ENCODE results near the gene CANX.

Gene CANX

GRCh38 chr5:179773686-179774040, 74.9 kb downstream of the CANX start:
- Histone ChIP-seq H3K9me3 (ENCODE audit: control insufficient read depth in 1 of 2, low read length in 2 of 2) (no peaks in the 10 kb centered on the region), H3K36me3 (ENCODE audit: control insufficient read depth in 1 of 2, insufficient read depth in 2 of 2, low read length in 2 of 2) (peaks cover 54 to 89% of the 10 kb centered on the region in 2 donors), H3K4me1 (ENCODE audit: control insufficient read depth in 1 of 2, insufficient read depth in 2 of 2, low read length in 2 of 2) (no peaks in the 10 kb centered on the region), H3K27ac (ENCODE audit: low read depth, low read length) (no peak overlapping the region), H3K27me3 (ENCODE audit: control insufficient read depth in 1 of 2, insufficient read depth in 2 of 2, low read length in 2 of 2) (no peaks in the 10 kb centered on the region), H3K4me3 (ENCODE audit: low read depth in 1 of 2, low read length in 2 of 2) (no peak overlapping the region), H3K9ac (ENCODE audit: low read depth in 1 of 2, low read length in 2 of 2) (no peak overlapping the region)

DNA sequence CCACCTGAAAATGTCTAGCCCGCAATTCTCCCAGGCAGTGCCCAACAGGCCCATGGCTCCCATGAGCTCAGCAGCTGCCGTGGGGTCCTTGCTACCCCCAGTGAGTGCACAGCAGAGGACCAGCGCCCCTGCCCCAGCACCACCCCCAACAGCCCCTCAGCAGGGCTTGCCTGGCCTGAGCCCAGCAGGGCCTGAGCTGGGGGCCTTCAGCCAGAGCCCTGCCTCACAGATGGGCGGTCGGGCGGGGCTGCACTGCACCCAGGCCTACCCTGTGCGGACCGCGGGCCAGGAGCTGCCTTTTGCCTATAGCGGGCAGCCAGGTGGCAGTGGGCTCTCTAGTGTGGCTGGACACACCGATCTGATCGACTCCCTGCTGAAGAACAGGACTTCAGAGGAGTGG, 75.7 kb downstream of the CANX start:
- H3K9ac ChIP-seq (ENCODE audit: low read depth in 1 of 2, low read length in 2 of 2), result no peak overlapping the region
- no peaks in the 10 kb centered on the region for H3K4me1 ChIP-seq (ENCODE audit: control insufficient read depth in 1 of 2, insufficient read depth in 2 of 2, low read length in 2 of 2)
- no peaks in the 10 kb centered on the region for H3K27me3 ChIP-seq (ENCODE audit: control insufficient read depth in 1 of 2, insufficient read depth in 2 of 2, low read length in 2 of 2)
- no peak overlapping the region for H3K27ac ChIP-seq (ENCODE audit: low read depth, low read length)
- no peaks in the 10 kb centered on the region for H3K9me3 ChIP-seq (ENCODE audit: control insufficient read depth in 1 of 2, low read length in 2 of 2)
- no peak overlapping the region for H3K4me3 ChIP-seq (ENCODE audit: low read depth in 1 of 2, low read length in 2 of 2)
- peaks cover 47 to 86% of the 10 kb centered on the region in 2 donors for H3K36me3 ChIP-seq (ENCODE audit: control insufficient read depth in 1 of 2, insufficient read depth in 2 of 2, low read length in 2 of 2)

DNA sequence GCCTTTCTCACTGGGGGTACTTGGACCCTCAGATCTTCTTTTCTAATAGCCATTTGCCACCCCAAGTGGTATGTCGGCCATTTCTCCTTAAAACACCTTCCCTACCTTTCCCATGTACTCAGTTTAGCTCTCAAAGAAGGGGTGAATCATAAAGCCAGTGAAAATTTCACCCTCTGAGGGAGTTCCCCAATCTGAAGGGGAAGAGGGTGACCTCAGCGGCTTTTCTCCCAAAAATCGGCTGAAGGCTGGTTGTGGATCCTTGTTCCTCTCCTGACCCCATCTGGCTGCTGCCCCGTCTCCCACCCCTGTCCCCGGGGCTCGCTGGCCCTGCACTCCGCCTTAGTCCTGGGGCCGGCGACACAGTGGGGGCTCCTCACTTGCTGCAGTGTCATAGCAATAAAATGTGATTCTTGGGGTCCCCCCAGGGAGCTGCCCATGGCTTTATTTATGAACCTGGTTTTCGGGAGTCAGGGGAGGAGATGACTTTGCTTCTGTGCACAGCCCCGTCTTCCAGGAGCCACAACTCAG, 77.7 kb downstream of the CANX start:
- H3K9me3 ChIP-seq (ENCODE audit: control insufficient read depth in 1 of 2, low read length in 2 of 2), result no peaks in the 10 kb centered on the region
- no peak overlapping the region for H3K4me3 ChIP-seq (ENCODE audit: low read depth in 1 of 2, low read length in 2 of 2)
- H3K27me3 ChIP-seq (ENCODE audit: control insufficient read depth in 1 of 2, insufficient read depth in 2 of 2, low read length in 2 of 2), result no peaks in the 10 kb centered on the region
- H3K9ac ChIP-seq (ENCODE audit: low read depth in 1 of 2, low read length in 2 of 2), result no peak overlapping the region
- no peak overlapping the region for H3K27ac ChIP-seq (ENCODE audit: low read depth, low read length)
- H3K36me3 ChIP-seq (ENCODE audit: control insufficient read depth in 1 of 2, insufficient read depth in 2 of 2, low read length in 2 of 2), result peaks cover 37 to 75% of the 10 kb centered on the region in 2 donors
- peaks cover 0 to 6% of the 10 kb centered on the region in 2 donors for H3K4me1 ChIP-seq (ENCODE audit: control insufficient read depth in 1 of 2, insufficient read depth in 2 of 2, low read length in 2 of 2)

GRCh38 chr5:179777456-179777855, 78.7 kb downstream of the CANX start:
- Histone ChIP-seq H3K27ac (ENCODE audit: low read depth, low read length) (no peak overlapping the region), H3K4me1 (ENCODE audit: control insufficient read depth in 1 of 2, insufficient read depth in 2 of 2, low read length in 2 of 2) (peaks cover 0 to 6% of the 10 kb centered on the region in 2 donors), H3K9ac (ENCODE audit: low read depth in 1 of 2, low read length in 2 of 2) (no peak overlapping the region), H3K9me3 (ENCODE audit: control insufficient read depth in 1 of 2, low read length in 2 of 2) (no peaks in the 10 kb centered on the region), H3K4me3 (ENCODE audit: low read depth in 1 of 2, low read length in 2 of 2) (no peak overlapping the region), H3K27me3 (ENCODE audit: control insufficient read depth in 1 of 2, insufficient read depth in 2 of 2, low read length in 2 of 2) (no peaks in the 10 kb centered on the region), H3K36me3 (ENCODE audit: control insufficient read depth in 1 of 2, insufficient read depth in 2 of 2, low read length in 2 of 2) (peaks cover 32 to 67% of the 10 kb centered on the region in 2 donors)

DNA sequence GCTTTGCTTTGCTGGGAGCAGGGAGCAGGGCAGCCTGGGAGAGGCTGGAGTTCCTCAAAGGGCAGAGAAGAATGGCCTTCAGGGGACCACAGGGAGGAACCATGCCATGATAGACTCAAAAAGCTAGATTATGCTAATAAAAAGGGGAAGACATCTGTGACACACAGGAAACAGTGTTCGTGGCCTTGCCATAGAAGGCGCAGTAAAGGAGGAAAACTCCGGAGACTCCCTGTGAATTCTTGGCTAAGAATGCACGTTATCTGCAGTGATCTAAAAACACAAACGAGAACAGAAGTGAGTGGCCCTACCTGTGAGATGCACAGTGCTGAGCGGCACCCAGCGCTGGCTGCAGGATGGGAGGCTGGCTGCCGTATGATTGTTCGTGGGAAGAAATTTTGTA, 79.1 kb downstream of the CANX start:
- Histone ChIP-seq H3K27ac (ENCODE audit: low read depth, low read length) (no peak overlapping the region), H3K9me3 (ENCODE audit: control insufficient read depth in 1 of 2, low read length in 2 of 2) (no peaks in the 10 kb centered on the region), H3K4me1 (ENCODE audit: control insufficient read depth in 1 of 2, insufficient read depth in 2 of 2, low read length in 2 of 2) (peaks cover 0 to 6% of the 10 kb centered on the region in 2 donors), H3K36me3 (ENCODE audit: control insufficient read depth in 1 of 2, insufficient read depth in 2 of 2, low read length in 2 of 2) (peaks cover 30 to 63% of the 10 kb centered on the region in 2 donors), H3K27me3 (ENCODE audit: control insufficient read depth in 1 of 2, insufficient read depth in 2 of 2, low read length in 2 of 2) (no peaks in the 10 kb centered on the region), H3K9ac (ENCODE audit: low read depth in 1 of 2, low read length in 2 of 2) (no peak overlapping the region), H3K4me3 (ENCODE audit: low read depth in 1 of 2, low read length in 2 of 2) (no peak overlapping the region)

- Histone ChIP-seq H3K27me3 (ENCODE audit: control insufficient read depth in 1 of 2, insufficient read depth in 2 of 2, low read length in 2 of 2) (no peaks in the 10 kb centered on the region), H3K9me3 (ENCODE audit: control insufficient read depth in 1 of 2, low read length in 2 of 2) (no peaks in the 10 kb centered on the region), H3K36me3 (ENCODE audit: control insufficient read depth in 1 of 2, insufficient read depth in 2 of 2, low read length in 2 of 2) (peaks cover 24 to 56% of the 10 kb centered on the region in 2 donors)
Observed at GRCh38 chr5:179778591-179778990, 79.8 kb downstream of the CANX start.

GRCh38 chr5:179779826-179780225, 81.1 kb downstream of the CANX start:
- Histone ChIP-seq H3K4me1 (ENCODE audit: control insufficient read depth in 1 of 2, insufficient read depth in 2 of 2, low read length in 2 of 2) (peaks cover 0 to 6% of the 10 kb centered on the region in 2 donors), H3K27me3 (ENCODE audit: control insufficient read depth in 1 of 2, insufficient read depth in 2 of 2, low read length in 2 of 2) (no peaks in the 10 kb centered on the region), H3K36me3 (ENCODE audit: control insufficient read depth in 1 of 2, insufficient read depth in 2 of 2, low read length in 2 of 2) (peaks cover 16 to 43% of the 10 kb centered on the region in 2 donors), H3K9ac (ENCODE audit: low read depth in 1 of 2, low read length in 2 of 2) (no peak overlapping the region), H3K9me3 (ENCODE audit: control insufficient read depth in 1 of 2, low read length in 2 of 2) (no peaks in the 10 kb centered on the region), H3K4me3 (ENCODE audit: low read depth in 1 of 2, low read length in 2 of 2) (no peak overlapping the region), H3K27ac (ENCODE audit: low read depth, low read length) (no peak overlapping the region)

More at GRCh38 chr5:179778591-179778990, 79.8 kb downstream of the CANX start:
- H3K4me3 ChIP-seq (ENCODE audit: low read depth in 1 of 2, low read length in 2 of 2), result no peak overlapping the region
- H3K27ac ChIP-seq (ENCODE audit: low read depth, low read length), result no peak overlapping the region
- peaks cover 0 to 6% of the 10 kb centered on the region in 2 donors for H3K4me1 ChIP-seq (ENCODE audit: control insufficient read depth in 1 of 2, insufficient read depth in 2 of 2, low read length in 2 of 2)
- H3K9ac ChIP-seq (ENCODE audit: low read depth in 1 of 2, low read length in 2 of 2), result no peak overlapping the region

DNA sequence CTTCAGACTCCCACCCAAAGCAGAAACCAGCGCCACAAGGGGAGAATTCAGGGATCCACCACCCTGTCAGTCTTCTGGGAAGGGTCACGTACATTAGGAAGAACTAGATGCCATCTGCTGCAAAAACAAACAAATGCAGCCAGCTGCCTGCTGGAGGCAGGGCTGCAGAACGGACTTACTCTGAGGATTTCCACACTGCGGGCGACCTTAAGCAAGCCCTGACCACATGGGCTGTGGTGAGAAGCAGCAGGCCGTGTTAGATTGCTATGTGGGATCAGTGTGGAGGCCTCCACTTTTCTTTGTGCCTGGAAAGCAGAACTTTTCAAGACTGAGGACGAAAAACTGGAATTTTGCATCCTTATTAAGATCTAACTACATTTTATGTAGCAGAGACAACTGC, 81.6 kb downstream of the CANX start:
- H3K9me3 ChIP-seq (ENCODE audit: control insufficient read depth in 1 of 2, low read length in 2 of 2), result no peaks in the 10 kb centered on the region
- no peak overlapping the region for H3K27ac ChIP-seq (ENCODE audit: low read depth, low read length)
- H3K36me3 ChIP-seq (ENCODE audit: control insufficient read depth in 1 of 2, insufficient read depth in 2 of 2, low read length in 2 of 2), result peaks cover 15 to 39% of the 10 kb centered on the region in 2 donors
- H3K4me3 ChIP-seq (ENCODE audit: low read depth in 1 of 2, low read length in 2 of 2), result no peak overlapping the region
- no peaks in the 10 kb centered on the region for H3K27me3 ChIP-seq (ENCODE audit: control insufficient read depth in 1 of 2, insufficient read depth in 2 of 2, low read length in 2 of 2)
- H3K9ac ChIP-seq (ENCODE audit: low read depth in 1 of 2, low read length in 2 of 2), result no peak overlapping the region
- peaks cover 0 to 6% of the 10 kb centered on the region in 2 donors for H3K4me1 ChIP-seq (ENCODE audit: control insufficient read depth in 1 of 2, insufficient read depth in 2 of 2, low read length in 2 of 2)

Measured in duodenal mucosa (tissue), 2 donors.